IPS-18a (cell line): ENCODE data around the gene AATF.
A peak's percentile ranks its signal among the peaks of the same experiment; 100 is the strongest.

ENCODE experiments used
- H3K27ac ChIP-seq: one replicate; pipeline ENCODE4 v1.5.1; 2013; ENCODE audit warnings: low read length
- H3K27me3 ChIP-seq: one replicate; pipeline ENCODE4 v1.6.1; 2013; ENCODE audit warnings: mild to moderate bottlenecking, low read length; ENCODE audit not compliant: control insufficient read depth, insufficient read depth
- H3K36me3 ChIP-seq: one replicate; pipeline ENCODE4 v1.6.1; 2013; ENCODE audit warnings: low read depth, low read length; ENCODE audit not compliant: control insufficient read depth
- H3K4me1 ChIP-seq: one replicate; pipeline ENCODE4 v1.6.1; 2013; ENCODE audit warnings: low read depth, low read length; ENCODE audit not compliant: control insufficient read depth
- H3K4me3 ChIP-seq: one replicate; pipeline ENCODE4 v1.5.1; 2013; ENCODE audit warnings: low read length
- H3K9ac ChIP-seq: one replicate; pipeline ENCODE4 v1.6.1; 2013; ENCODE audit warnings: mild to moderate bottlenecking, low read length, moderate library complexity
- H3K9me3 ChIP-seq: one replicate; pipeline ENCODE4 v1.6.1; 2013; ENCODE audit warnings: low read depth, low read length; ENCODE audit not compliant: control insufficient read depth

The AATF gene

GRCh38 chr17:37041932-37042331 is 93.2 kb downstream of the AATF start:
- Histone ChIP-seq H3K36me3 (no peaks in the 10 kb centered on the region), H3K9ac (no peak overlapping the region), H3K4me1 (peaks cover 28% of the 10 kb centered on the region), H3K9me3 (no peaks in the 10 kb centered on the region), H3K27me3 (no peaks in the 10 kb centered on the region), H3K27ac (no peak overlapping the region), H3K4me3 (no peak overlapping the region)

GRCh38 chr17:37043201-37043600 is 94.4 kb downstream of the AATF start:
- no peak overlapping the region for H3K9ac ChIP-seq
- H3K27me3 ChIP-seq = no peaks in the 10 kb centered on the region
- H3K27ac ChIP-seq = no peak overlapping the region
- no peak overlapping the region for H3K4me3 ChIP-seq
- H3K4me1 ChIP-seq = peaks cover 33% of the 10 kb centered on the region
- no peaks in the 10 kb centered on the region for H3K36me3 ChIP-seq
- H3K9me3 ChIP-seq = no peaks in the 10 kb centered on the region

DNA sequence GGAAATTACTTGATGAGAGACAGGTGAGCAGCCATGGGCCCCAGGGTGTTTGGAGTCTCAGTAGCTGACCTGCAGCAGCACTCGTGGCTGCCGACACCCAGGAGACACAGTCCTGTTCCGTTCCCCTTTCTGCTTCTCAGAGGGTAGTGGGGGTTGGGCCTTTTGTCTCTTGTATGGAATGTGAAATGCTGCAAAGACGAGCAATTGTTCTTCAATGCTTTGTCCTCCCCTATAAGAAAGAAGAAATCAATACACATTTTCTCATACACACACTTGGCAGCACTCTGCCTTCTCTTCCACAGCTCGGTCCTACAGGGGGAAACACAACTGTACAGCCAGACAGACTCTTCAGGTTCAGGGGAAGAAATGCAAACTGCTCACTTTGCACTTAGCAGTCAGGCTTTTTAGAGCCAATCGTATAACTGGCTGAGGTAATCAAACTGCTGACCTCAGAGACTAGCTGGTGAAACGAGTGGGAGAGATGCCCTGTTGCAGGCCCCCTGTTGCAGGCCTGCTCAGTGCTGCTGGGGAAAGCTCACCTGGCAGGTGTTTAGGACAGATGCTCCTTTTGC is 96.7 kb downstream of the AATF start:
- H3K27me3 ChIP-seq = no peaks in the 10 kb centered on the region
- H3K27ac ChIP-seq = no peak overlapping the region
- H3K9me3 ChIP-seq = no peaks in the 10 kb centered on the region
- H3K4me1 ChIP-seq = peaks cover 33% of the 10 kb centered on the region
- H3K9ac ChIP-seq = no peak overlapping the region
- no peaks in the 10 kb centered on the region for H3K36me3 ChIP-seq
- H3K4me3 ChIP-seq = no peak overlapping the region

DNA sequence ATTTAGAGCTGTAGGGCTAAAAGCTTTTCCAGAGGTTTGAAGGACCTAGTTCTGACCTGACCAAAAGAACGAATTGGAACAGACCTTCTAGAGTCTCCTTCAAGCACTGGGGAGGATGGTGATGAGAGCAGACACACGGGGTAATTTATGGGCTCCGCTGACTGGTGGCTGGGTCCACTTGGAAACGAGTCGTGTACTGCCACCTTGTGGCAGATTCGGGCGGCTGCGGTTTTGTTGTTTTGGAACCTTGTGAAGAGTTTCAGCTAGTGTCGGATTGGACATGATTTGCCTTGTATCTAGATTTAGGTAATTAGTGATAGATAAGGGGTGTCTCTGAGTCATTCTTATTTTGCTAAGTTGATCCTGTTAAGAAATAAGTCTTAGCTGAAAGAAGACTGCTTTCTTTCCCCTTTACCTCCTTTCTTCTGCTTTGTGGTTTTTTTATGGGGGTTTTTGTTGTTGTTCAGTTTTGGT is 98.9 kb downstream of the AATF start:
- Histone ChIP-seq H3K4me1 (peaks cover 33% of the 10 kb centered on the region), H3K27ac (no peak overlapping the region), H3K9ac (peak overlapping the region; percentile 35), H3K4me3 (no peak overlapping the region), H3K36me3 (no peaks in the 10 kb centered on the region), H3K27me3 (no peaks in the 10 kb centered on the region), H3K9me3 (no peaks in the 10 kb centered on the region)

DNA sequence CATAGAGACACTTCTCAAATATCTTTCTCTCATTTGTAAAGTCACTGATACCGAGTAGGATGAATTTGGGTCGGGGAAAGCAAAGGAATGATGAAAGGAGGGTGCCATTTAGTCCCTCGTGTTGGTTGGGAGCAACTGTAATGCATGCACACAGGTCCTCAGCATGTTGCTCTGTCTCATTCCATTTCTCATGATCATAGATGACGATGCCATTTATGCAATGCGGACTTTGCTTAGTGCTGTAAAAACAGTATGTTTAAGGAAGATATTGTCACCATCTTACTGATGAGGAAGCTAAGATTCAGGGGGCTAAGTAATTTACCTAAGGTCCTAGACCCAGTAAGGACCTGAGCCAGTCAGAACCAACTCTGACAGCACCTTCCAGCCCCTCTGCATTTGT is 100.1 kb downstream of the AATF start:
- Histone ChIP-seq H3K4me3 (no peak overlapping the region), H3K9ac (no peak overlapping the region), H3K27me3 (no peaks in the 10 kb centered on the region), H3K36me3 (no peaks in the 10 kb centered on the region), H3K9me3 (no peaks in the 10 kb centered on the region), H3K27ac (no peak overlapping the region), H3K4me1 (peaks cover 28% of the 10 kb centered on the region)

DNA sequence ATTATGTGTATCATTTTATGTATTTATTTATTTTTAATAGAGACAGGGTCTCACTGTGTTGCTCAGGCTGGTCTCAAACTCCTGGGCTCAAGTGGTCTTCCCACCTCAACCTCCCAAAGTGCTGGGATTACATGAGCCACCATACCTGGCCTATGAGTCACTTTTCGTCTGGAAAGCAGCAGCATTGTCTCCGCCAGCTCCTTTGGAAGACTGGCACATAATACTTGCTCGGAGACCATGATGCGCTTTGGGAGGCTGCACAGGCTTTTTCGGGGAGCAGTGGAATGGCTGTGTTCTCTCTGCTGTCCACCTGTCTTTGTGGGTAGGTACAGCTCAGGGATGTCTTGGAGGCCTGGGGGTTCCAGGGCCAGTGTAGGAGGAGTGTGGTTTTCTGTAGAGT is 102.2 kb downstream of the AATF start:
- H3K4me1 ChIP-seq = peaks cover 14% of the 10 kb centered on the region
- H3K27ac ChIP-seq = no peak overlapping the region
- H3K4me3 ChIP-seq = no peak overlapping the region
- no peaks in the 10 kb centered on the region for H3K9me3 ChIP-seq
- H3K36me3 ChIP-seq = no peaks in the 10 kb centered on the region
- no peaks in the 10 kb centered on the region for H3K27me3 ChIP-seq
- no peak overlapping the region for H3K9ac ChIP-seq

- Histone ChIP-seq H3K27ac (no peak overlapping the region), H3K9ac (no peak overlapping the region), H3K9me3 (no peaks in the 10 kb centered on the region), H3K36me3 (no peaks in the 10 kb centered on the region), H3K4me1 (peaks cover 9% of the 10 kb centered on the region), H3K4me3 (no peak overlapping the region), H3K27me3 (no peaks in the 10 kb centered on the region)
These were observed 102.6 kb downstream of the AATF start for GRCh38 chr17:37051381-37051780.

- Histone ChIP-seq H3K4me3 (no peak overlapping the region), H3K9me3 (no peaks in the 10 kb centered on the region), H3K4me1 (peaks cover 6% of the 10 kb centered on the region), H3K36me3 (peaks cover 1% of the 10 kb centered on the region), H3K9ac (no peak overlapping the region), H3K27me3 (no peaks in the 10 kb centered on the region), H3K27ac (no peak overlapping the region)
These were observed 103.1 kb downstream of the AATF start for GRCh38 chr17:37051833-37052232.

DNA sequence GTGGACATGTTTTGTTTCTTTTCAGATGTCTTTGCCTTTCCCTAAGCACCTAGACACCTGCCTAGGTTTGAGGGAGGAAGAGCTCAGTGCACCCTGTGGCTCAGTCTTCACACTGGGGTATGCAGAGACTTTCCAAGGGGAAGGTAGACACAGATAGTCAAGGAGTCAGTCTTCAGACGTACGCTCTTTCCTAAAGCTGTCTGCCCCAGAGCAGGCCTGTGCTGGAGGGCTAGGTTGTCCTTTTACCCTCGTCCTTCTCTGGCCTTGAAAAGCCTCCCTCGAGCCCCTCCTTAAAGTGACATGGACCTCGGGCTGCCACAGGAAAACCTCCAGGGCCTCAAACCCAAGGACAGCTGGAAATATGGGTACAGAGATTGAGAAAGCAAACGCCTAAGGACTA is 103.7 kb downstream of the AATF start:
- Histone ChIP-seq H3K27me3 (no peaks in the 10 kb centered on the region), H3K9ac (no peak overlapping the region), H3K36me3 (peaks cover 4% of the 10 kb centered on the region), H3K4me1 (peaks cover under 1% of the 10 kb centered on the region), H3K9me3 (no peaks in the 10 kb centered on the region), H3K27ac (no peak overlapping the region), H3K4me3 (no peak overlapping the region)

DNA sequence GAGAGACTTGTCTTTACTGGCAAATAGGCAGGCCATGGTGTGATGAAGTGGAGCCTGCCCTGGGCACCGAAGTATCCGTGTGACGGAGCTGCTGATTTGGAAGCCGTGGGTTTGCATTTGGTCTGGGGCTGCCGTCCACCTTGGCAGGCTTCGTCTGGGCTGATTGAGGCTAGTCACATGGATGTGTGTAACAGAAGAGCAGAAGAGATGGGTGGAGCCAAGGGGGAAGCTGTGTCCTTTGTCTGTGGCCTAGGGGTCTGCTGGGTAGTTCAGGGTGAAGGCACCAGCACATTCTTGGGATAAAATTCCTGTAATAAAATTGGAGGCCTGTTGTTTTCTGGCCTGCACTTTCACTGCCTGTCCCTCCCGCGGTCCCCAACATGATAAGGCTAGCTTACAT is 106.1 kb downstream of the AATF start:
- Histone ChIP-seq H3K36me3 (peaks cover 4% of the 10 kb centered on the region), H3K4me1 (no peaks in the 10 kb centered on the region), H3K9ac (no peak overlapping the region), H3K4me3 (no peak overlapping the region), H3K9me3 (no peaks in the 10 kb centered on the region), H3K27me3 (no peaks in the 10 kb centered on the region), H3K27ac (no peak overlapping the region)

- H3K9ac ChIP-seq = no peak overlapping the region
- no peaks in the 10 kb centered on the region for H3K9me3 ChIP-seq
- no peaks in the 10 kb centered on the region for H3K27me3 ChIP-seq
- H3K4me3 ChIP-seq = no peak overlapping the region
- H3K27ac ChIP-seq = no peak overlapping the region
- H3K36me3 ChIP-seq = peaks cover 4% of the 10 kb centered on the region
- H3K4me1 ChIP-seq = peaks cover 7% of the 10 kb centered on the region
These were observed 107.9 kb downstream of the AATF start for GRCh38 chr17:37056622-37057021.

GRCh38 chr17:37059493-37059892 is 110.7 kb downstream of the AATF start:
- H3K36me3 ChIP-seq = peaks cover 4% of the 10 kb centered on the region
- H3K4me3 ChIP-seq = no peak overlapping the region
- H3K9me3 ChIP-seq = no peaks in the 10 kb centered on the region
- H3K27me3 ChIP-seq = no peaks in the 10 kb centered on the region
- no peak overlapping the region for H3K27ac ChIP-seq
- H3K4me1 ChIP-seq = peaks cover 23% of the 10 kb centered on the region
- no peak overlapping the region for H3K9ac ChIP-seq
